GM10248 (cell line): Measurements from ENCODE around the gene CDR2L.
A peak's percentile ranks its signal among the peaks of the same experiment; 100 is the strongest.

ENCODE experiments used
- CTCF ChIA-PET: fragments of 300-600 bp; sonication (Branson Sonifier 250); formaldehyde crosslinking; extraction: SDS; loops from one replicate; lab custom pipeline; 2021; ENCODE audit warnings: antibody characterized with exemption; lab: Yijun Ruan, JAX
- POLR2A ChIA-PET: fragments of 350-650 bp; sonication (Branson Sonifier 250); formaldehyde crosslinking; extraction: SDS; loops from one replicate; lab custom pipeline; 2020; ENCODE audit warnings: antibody characterized with exemption; lab: Yijun Ruan, JAX
- DNase-seq: peaks from one replicate; pipeline ENCODE4 v3.0.0; 2012; ENCODE audit errors: extremely low spot score
- TF ChIP-seq, protein P1 (sequence below): IDR thresholded peaks from 2 replicates; pipeline ENCODE4 v1.5.1; 2012; ENCODE audit warnings: mild to moderate bottlenecking, low read depth; ENCODE audit errors: extremely low read depth, missing control alignments, control extremely low read depth

CDR2L gene

DNA sequence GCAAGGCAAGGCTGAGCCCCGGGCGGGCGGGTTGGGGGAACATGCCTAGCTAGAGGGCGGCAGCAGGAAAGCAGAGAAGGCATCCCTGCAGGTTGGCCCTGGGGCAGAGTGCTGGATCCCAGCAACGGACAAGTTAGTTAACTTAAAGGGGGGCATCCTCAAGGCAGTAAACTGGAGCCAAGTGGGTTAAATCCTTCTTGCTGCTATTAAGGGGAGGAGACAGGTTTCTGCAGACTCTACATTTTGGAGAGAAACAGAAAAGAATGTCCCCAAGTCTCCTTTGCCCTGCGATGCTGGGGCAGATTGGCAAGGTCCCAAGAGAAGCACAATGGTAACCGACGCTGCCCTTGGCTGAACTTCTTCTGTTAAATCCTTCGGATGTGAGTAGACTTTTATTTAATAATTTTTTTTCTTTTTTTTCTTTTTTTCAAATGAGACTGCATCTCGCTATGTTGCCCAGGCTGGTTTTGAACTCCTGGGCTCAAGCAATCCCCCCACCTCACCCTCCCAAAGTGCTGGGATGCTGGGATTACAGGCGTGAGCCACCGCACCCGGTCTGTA, 45.4 kb downstream of the CDR2L start:
- no peak for DNase-seq
- TF ChIP-seq, protein P1, sequence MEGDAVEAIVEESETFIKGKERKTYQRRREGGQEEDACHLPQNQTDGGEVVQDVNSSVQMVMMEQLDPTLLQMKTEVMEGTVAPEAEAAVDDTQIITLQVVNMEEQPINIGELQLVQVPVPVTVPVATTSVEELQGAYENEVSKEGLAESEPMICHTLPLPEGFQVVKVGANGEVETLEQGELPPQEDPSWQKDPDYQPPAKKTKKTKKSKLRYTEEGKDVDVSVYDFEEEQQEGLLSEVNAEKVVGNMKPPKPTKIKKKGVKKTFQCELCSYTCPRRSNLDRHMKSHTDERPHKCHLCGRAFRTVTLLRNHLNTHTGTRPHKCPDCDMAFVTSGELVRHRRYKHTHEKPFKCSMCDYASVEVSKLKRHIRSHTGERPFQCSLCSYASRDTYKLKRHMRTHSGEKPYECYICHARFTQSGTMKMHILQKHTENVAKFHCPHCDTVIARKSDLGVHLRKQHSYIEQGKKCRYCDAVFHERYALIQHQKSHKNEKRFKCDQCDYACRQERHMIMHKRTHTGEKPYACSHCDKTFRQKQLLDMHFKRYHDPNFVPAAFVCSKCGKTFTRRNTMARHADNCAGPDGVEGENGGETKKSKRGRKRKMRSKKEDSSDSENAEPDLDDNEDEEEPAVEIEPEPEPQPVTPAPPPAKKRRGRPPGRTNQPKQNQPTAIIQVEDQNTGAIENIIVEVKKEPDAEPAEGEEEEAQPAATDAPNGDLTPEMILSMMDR, result no peak
- CTCF ChIA-PET, result interaction anchor here (1.2 to 2.2 kb wide), 6 partner anchors 18 to 109 kb away, joined by 3 to 19 read pairs (median 5); partner anchors contain the start of genes MRPL58, NT5C and OTOP2

DNA sequence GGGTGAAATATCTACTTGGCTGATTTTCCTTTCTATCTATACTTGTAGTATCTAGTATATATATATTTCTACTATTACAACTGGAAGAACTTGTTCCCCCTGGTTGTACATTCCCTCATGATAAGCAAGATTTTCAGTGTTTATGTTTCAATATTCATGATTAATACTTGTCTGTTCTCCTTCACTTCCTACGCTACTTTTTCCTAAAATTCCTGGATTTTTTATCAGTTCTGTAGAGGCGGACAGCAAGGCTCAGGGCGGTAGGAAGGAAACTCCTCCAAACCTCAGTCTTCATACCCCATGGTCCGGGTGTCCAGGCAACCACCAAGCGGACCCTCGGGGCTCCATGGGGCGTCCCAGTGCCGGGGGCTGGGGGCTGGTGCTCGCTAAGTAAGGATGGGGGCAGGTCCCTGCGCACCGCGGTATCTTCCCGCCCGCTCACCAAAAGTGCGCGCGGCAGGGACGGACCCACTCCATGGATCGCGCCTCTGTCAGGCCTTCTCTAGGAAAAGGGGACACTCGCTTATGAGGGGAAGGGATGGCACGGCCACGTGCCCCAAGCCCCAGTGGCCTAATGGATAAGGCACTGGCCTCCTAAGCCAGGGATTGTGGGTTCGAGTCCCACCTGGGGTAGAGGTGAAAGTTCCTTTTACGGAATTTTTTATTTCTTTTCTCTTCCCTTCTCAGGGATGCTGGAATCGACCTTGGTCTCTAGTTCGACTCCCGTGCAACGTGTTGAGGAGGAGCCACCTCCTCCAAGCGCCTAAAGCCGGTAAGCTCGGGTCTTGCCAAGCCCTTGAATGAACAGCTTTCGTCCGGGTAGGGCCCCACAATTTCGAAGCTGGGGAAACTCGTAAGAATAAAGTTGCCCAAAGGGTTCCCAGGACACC, 46.2 kb downstream of the CDR2L start:
- TF ChIP-seq, protein P1, result no peak
- CTCF ChIA-PET, result interaction anchor here (1.4 to 2.3 kb wide), 5 partner anchors 9 to 81 kb away, joined by 4 to 8 read pairs (median 6); no protein-coding TSS in a partner anchor
- POLR2A ChIA-PET, result interaction anchor here (1.0 kb wide), 1 partner anchor 22 kb away, joined by 3 read pairs; no protein-coding TSS in a partner anchor
- peak; percentile 80 for DNase-seq

More for the DNA sequence above, 45.4 kb downstream of the CDR2L start:
- POLR2A ChIA-PET, result no interaction called here

DNA sequence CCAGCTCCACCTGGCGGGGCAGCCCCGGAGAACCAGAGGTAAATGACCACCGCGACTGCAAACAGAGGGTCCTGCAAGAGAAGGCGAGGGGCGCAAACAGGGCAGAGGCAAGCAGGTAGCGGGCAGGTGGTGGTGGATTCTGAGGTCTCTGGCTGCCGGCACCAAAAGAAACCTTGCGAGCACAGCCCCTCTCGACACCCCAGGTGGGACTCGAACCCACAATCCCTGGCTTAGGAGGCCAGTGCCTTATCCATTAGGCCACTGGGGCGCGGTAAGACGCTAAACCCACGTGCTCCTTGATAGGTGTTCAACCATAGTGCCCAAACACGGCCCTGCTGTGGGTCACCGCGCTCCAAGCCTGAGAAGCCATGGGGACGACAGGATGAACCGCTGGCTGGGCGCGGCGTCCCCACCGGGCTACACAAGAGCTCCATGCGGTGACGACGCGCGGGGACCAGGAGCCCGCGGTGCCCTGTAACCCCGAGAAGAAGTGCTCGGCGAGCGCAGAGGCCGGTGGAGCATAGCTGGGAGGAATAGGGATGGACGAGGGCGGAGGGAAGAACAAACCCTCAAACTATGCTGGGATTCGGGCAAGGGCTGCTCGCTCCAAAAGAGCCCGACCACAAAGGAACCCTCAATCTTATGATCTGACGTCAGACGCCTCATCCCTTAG, 46.9 kb downstream of the CDR2L start:
- DNase-seq, result peak; percentile 85
- TF ChIP-seq, protein P1, result peak; percentile 4
- POLR2A ChIA-PET, result interaction anchor here (1.0 kb wide), 1 partner anchor 23 kb away, joined by 3 read pairs; no protein-coding TSS in a partner anchor
- CTCF ChIA-PET, result interaction anchor here (0.9 to 2.3 kb wide), 8 partner anchors 9 to 167 kb away, joined by 3 to 8 read pairs (median 6); partner anchors contain the start of gene MRPL58

DNA sequence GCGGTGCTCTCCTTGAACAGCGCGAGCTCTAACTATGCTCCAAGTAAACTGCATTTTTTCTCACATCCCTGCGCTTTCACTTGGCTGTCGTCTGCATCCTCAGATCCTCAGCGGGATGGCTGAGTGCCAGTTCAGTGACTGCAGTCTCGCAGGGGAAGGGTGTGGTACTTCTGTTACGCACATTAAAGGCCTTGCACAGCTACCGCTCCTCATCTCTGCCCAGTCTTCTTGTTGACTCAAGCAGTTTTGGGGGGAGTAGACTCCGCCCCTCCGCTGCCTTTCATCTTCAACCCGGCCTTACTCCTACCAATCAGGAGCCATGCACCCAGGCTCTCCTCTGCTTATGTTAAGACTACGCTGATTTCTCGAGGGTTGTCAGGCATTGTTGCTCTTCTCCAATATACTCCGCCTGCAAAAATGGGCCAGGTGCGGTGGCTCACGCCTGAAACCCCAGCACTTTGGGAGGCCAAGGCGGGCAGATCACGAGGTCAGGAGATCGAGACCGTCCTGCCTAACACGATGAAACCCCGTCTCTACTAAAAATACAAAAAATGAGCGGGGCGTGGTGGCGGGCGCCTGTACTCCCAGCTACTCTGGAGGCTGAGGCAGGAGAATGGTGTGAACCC, 49.3 kb downstream of the CDR2L start:
- DNase-seq, result no peak
- TF ChIP-seq, protein P1, result no peak
- ChIA-PET POLR2A (no interaction called here), CTCF (interaction anchor here (1.7 kb wide), 1 partner anchor 77 kb away, joined by 4 read pairs; no protein-coding TSS in a partner anchor)

DNA sequence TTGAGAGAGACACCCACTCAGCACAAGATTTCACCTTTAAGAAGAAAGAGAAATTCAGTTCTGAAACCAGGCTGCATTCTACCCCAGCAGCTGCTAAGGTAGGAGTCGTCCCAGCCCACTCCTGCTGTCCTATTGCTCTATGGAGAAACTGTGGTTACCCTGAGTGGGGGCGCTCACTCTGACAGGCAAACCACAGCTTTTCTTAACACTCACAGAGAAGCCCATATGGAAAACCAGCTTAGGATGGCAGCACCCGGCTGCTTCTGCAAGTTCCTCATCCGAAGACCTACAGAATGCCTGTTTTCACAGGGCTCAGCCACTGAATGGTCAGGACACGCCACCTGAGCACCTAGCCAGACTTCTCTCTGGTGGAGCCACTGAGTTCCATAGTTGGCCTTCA, 51.8 kb downstream of the CDR2L start:
- CTCF ChIA-PET, result interaction anchor here (2.0 to 3.4 kb wide), 2 partner anchors 9 to 81 kb away, joined by 5 to 13 read pairs; partner anchors contain the start of gene KCTD2
- TF ChIP-seq, protein P1, result no peak
- POLR2A ChIA-PET, result no interaction called here
- no peak for DNase-seq
